ENCODE measurements around the gene FGF14. TPM values are rescaled to one million over a fixed set of nuclear protein-coding genes. Genes with fewer than 3 reads are reported as not detected.

The FGF14 gene
- total and polyA plus RNA-seq, 9 donors: 0.06 to 4.8 (median 0.60) TPM; not detected in 2

DNA sequence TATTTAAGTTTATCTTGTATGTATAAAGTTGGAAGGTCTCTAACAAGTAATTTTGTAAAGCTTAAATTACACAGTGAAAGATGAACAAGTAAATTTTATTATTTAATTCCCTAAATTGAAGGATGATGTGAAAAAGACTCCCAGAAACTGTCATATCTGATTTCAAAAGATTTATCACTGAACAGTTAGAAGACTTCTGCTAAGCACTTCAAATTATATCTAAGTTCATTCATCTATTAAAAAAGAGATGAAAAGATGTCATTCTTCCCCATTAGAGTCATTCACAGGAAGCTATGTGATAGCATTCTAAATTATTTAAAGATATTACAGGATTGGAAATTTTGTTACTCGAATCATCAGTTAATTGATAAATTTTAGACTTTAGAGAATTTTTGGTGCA lies 590.0 kb downstream of the FGF14 start:
- no peak for DNase-seq
- Histone ChIP-seq H3K36me3 (no peaks in the 10 kb centered on the region), H3K4me3 (no peak overlapping the region), H3K27ac (no peak overlapping the region), H3K9me3 (no peaks in the 10 kb centered on the region), H3K4me1 (ENCODE audit: insufficient read depth) (no peaks in the 10 kb centered on the region), H3K27me3 (no peaks in the 10 kb centered on the region)
- TF ChIP-seq CTCF (IDR thresholded peaks at IDR 0.05) (no peak), EP300 (IDR thresholded peaks at IDR 0.05) (no peak), POLR2A (IDR thresholded peaks at IDR 0.05) (no peak)
- intact Hi-C loops (cut with DNase I): no loop called here
- 64 to 74% (median 65%) methylated on average over 1 of the region's 1 CpG for WGBS, 3 donors

DNA sequence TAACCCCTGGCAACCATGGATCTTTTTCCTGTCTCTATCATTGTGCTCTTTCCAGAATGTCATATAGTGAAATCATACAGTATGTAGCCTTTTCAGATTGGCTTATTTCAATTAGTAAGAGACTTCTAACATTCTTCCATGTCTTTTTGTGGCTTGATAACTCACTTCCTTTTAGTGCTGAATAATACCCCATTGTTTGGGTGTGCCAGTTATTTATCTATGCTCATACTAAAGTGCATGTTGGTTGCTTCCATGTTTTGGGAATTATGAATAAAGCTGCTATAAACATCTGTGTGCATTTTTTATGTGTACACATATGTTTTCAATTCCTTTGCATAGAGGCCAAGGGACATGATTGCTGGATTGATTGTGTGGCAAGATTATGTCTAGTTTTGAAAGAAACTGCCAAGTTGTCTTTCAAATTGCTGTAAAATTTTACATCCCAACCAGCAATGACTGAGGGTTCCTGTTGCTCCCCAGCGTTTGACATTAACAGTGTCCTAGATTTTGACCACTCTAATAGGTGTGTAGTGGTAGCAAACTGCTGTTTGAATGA lies 590.5 kb downstream of the FGF14 start:
- no peak for TF ChIP-seq EP300 (IDR thresholded peaks at IDR 0.05)
- TF ChIP-seq POLR2A (IDR thresholded peaks at IDR 0.05): no peak
- no peak for TF ChIP-seq CTCF (IDR thresholded peaks at IDR 0.05)
- H3K27me3 ChIP-seq: no peaks in the 10 kb centered on the region
- H3K36me3 ChIP-seq: no peaks in the 10 kb centered on the region
- H3K4me1 ChIP-seq (ENCODE audit: insufficient read depth): no peaks in the 10 kb centered on the region
- WGBS, 3 donors: 70 to 83% (median 73%) methylated on average over 1 of the region's 1 CpG
- no peak overlapping the region for H3K4me3 ChIP-seq
- intact Hi-C loops (cut with DNase I): no loop called here
- H3K9me3 ChIP-seq: no peaks in the 10 kb centered on the region
- no peak overlapping the region for H3K27ac ChIP-seq
- no peak for DNase-seq

DNA sequence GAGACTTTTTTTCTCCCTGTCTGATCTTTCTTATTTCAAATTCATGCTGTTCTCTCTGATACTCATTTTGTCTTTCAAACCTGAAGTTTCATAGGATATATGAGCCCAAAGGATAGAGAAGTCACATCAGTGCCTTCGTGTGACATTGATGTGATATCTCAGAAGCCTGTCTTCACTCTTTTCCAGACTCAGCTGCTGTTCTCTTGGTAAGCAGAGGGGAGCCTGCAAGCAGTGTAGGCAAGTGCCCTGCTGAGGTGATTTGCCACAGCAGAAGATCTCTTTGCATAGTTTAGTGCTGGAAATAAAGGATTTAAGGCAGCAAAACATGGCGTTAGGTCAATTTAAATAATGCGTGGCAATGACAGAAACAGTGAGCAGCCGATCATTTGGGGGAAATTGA lies 602.7 kb downstream of the FGF14 start:
- intact Hi-C loops (cut with DNase I): no loop called here
- no peak overlapping the region for H3K27ac ChIP-seq
- no peak for DNase-seq
- H3K4me3 ChIP-seq: no peak overlapping the region
- no peaks in the 10 kb centered on the region for H3K9me3 ChIP-seq
- H3K27me3 ChIP-seq: no peaks in the 10 kb centered on the region
- 58 to 62% (median 59%) methylated on average over 4 of the region's 4 CpGs for WGBS, 3 donors
- no peaks in the 10 kb centered on the region for H3K4me1 ChIP-seq (ENCODE audit: insufficient read depth)
- H3K36me3 ChIP-seq: no peaks in the 10 kb centered on the region
- no peak for TF ChIP-seq EP300 (IDR thresholded peaks at IDR 0.05)
- TF ChIP-seq POLR2A (IDR thresholded peaks at IDR 0.05): no peak
- TF ChIP-seq CTCF (IDR thresholded peaks at IDR 0.05): no peak

DNA sequence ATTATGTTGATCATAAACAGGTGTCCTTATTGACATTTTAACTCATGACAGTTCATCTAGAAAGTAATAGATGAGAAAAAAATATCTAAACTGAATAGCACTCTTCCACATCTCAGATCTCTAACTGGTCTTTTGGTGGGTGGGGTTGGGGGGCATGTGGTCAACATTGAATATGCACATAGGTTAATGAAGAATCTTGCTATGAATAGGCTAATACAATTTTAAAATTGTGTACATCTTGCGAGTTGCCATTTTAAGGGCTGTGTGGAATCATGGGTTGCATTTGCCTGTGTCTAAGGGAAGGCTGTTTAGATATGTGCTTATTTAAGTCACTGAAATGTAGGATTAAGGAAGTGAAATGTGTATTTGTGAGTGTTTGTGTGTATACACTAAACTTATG lies 603.4 kb downstream of the FGF14 start:
- no peak for DNase-seq
- WGBS, 3 donors: 51 to 90% (median 54%) methylated on average over 1 of the region's 1 CpG

More for the DNA sequence above, 603.4 kb downstream of the FGF14 start:
- intact Hi-C loops (cut with DNase I): no loop called here
- H3K27ac ChIP-seq: no peak overlapping the region
- TF ChIP-seq CTCF (IDR thresholded peaks at IDR 0.05) (no peak), POLR2A (IDR thresholded peaks at IDR 0.05) (no peak), EP300 (IDR thresholded peaks at IDR 0.05) (no peak)
- H3K9me3 ChIP-seq: no peaks in the 10 kb centered on the region
- no peaks in the 10 kb centered on the region for H3K27me3 ChIP-seq
- H3K4me1 ChIP-seq (ENCODE audit: insufficient read depth): no peaks in the 10 kb centered on the region
- H3K36me3 ChIP-seq: no peaks in the 10 kb centered on the region
- H3K4me3 ChIP-seq: no peak overlapping the region
